SK-N-SH (cell line): Measurements from ENCODE around the gene CYB561D2. TPM values are rescaled to one million over a fixed set of nuclear protein-coding genes. Genes with fewer than 3 reads are reported as not detected.

ENCODE experiments used
- CTCF ChIA-PET: fragments of 300-600, 350-600 bp; formaldehyde crosslinking; extraction: SDS; loops from one replicate; lab custom pipeline; 2021; lab: Yijun Ruan, JAX
- POLR2A ChIA-PET: fragments of 350-600 bp; sonication (Branson Sonifier 250); formaldehyde crosslinking; extraction: SDS; loops from one replicate; lab custom pipeline; 2020; ENCODE audit warnings: antibody characterized with exemption, inconsistent platforms; lab: Yijun Ruan, JAX
- DNase-seq: peaks from one replicate; pipeline ENCODE4 v3.0.0; 2012
- H2AFZ ChIP-seq: fragments of 200-600 bp; sonication (generic); 2 replicates; pipeline ENCODE4 v1.8.1; 2016; ENCODE audit warnings: antibody characterized with exemption, mild to moderate bottlenecking, low read depth
- H3F3A ChIP-seq: fragments of 200-600 bp; sonication (generic); replicated peaks from 2 replicates; pipeline ENCODE3; 2016; ENCODE audit warnings: antibody characterized with exemption, mild to moderate bottlenecking; ENCODE audit not compliant: insufficient read depth
- H3K27ac ChIP-seq, 2 experiments: fragments of 200-500 bp in 1 of 2; fragments of 200-600 bp in 1 of 2; sonication (Bioruptor generic) in 1 of 2; sonication (generic), shearing (Covaris generic) in 1 of 2; 2 replicates each; pipeline versions ENCODE4 v1.5.1 to v1.6.1; 2014 to 2016; ENCODE audit warnings: low read depth in 2 of 2, inconsistent platforms in 1 of 2, low read length in 1 of 2, mild to moderate bottlenecking in 1 of 2, mixed read lengths in 1 of 2
- H3K27me3 ChIP-seq: fragments of 200-600 bp; sonication (generic), shearing (Covaris generic); 2 replicates; pipeline ENCODE4 v1.6.1; 2016; ENCODE audit warnings: mixed run types; ENCODE audit not compliant: insufficient read depth
- H3K36me3 ChIP-seq, 2 experiments: fragments of 200-500 bp in 1 of 2; fragments of 200-600 bp in 1 of 2; sonication (Bioruptor generic) in 1 of 2; sonication (generic) in 1 of 2; replicated peaks in 1 of 2; 2 replicates each; pipeline versions ENCODE3 to v1.5.1; 2014 to 2016; ENCODE audit warnings: low read length in 1 of 2, mild to moderate bottlenecking in 1 of 2; ENCODE audit not compliant: insufficient read depth in 2 of 2, control insufficient read depth in 1 of 2
- H3K4me1 ChIP-seq, 2 experiments: fragments of 200-500 bp in 1 of 2; fragments of 200-600 bp in 1 of 2; sonication (Bioruptor generic) in 1 of 2; sonication (generic), shearing (Covaris generic) in 1 of 2; 2 replicates each; pipeline versions ENCODE4 v1.5.1 to v1.6.1; 2014 to 2016; ENCODE audit warnings: low read depth in 1 of 2, low read length in 1 of 2, mixed run types in 1 of 2; ENCODE audit not compliant: insufficient read depth in 2 of 2, control insufficient read depth in 1 of 2
- H3K4me2 ChIP-seq: fragments of 200-600 bp; sonication (generic), shearing (Covaris generic); 2 replicates; pipeline ENCODE4 v1.6.1; 2017; ENCODE audit warnings: mixed run types
- H3K4me3 ChIP-seq, 2 experiments: fragments of 200-500 bp in 1 of 2; fragments of 200-600 bp in 1 of 2; sonication (Bioruptor generic) in 1 of 2; sonication (generic), shearing (Covaris generic) in 1 of 2; 2 replicates each; pipeline versions ENCODE4 v1.5.1 to v1.8.1; 2014 to 2016; ENCODE audit warnings: low read depth in 2 of 2, inconsistent platforms in 1 of 2, low read length in 1 of 2, mild to moderate bottlenecking in 1 of 2, mixed read lengths in 1 of 2, moderate library complexity in 1 of 2
- H3K79me2 ChIP-seq: fragments of 200-600 bp; sonication (generic); 2 replicates; pipeline ENCODE4 v1.8.1; 2017; ENCODE audit warnings: mild to moderate bottlenecking; ENCODE audit not compliant: insufficient read depth
- H3K9ac ChIP-seq: fragments of 200-600 bp; sonication (generic); 2 replicates; pipeline ENCODE4 v1.6.1; 2017; ENCODE audit warnings: mixed run types
- H3K9me2 ChIP-seq: fragments of 200-600 bp; sonication (generic); 2 replicates; pipeline ENCODE4 v1.6.1; 2017; ENCODE audit warnings: mixed run types
- H3K9me3 ChIP-seq: fragments of 200-600 bp; sonication (generic); 2 replicates; pipeline ENCODE4 v1.6.1; 2017; ENCODE audit warnings: mixed run types, mild to moderate bottlenecking, moderate library complexity
- H4K20me1 ChIP-seq: fragments of 200-600 bp; sonication (generic); 2 replicates; pipeline ENCODE4 v1.6.1; 2017; ENCODE audit warnings: mild to moderate bottlenecking, mixed run types; ENCODE audit not compliant: insufficient read depth
- GABPA ChIP-seq: IDR thresholded peaks from 2 replicates; pipeline ENCODE4 v1.4.0; 2012; ENCODE audit warnings: low read depth, mild to moderate bottlenecking
- GATA2 ChIP-seq: sonication (generic); formaldehyde crosslinking; IDR thresholded peaks from 2 replicates; pipeline ENCODE4 v1.5.0; 2020; ENCODE audit warnings: mild to moderate bottlenecking, missing genetic modification reagents
- NFIC ChIP-seq: IDR thresholded peaks from 2 replicates; pipeline ENCODE4 v1.4.0; 2012; ENCODE audit warnings: borderline replicate concordance
- NRF1 ChIP-seq: IDR thresholded peaks from 2 replicates; pipeline ENCODE4 v1.6.1; 2012; ENCODE audit warnings: low read depth, mild to moderate bottlenecking, low read length
- POLR2AphosphoS5 ChIP-seq: IDR thresholded peaks from 2 replicates; pipeline ENCODE4 v1.6.1; 2012; ENCODE audit warnings: low read depth, low read length
- RAD21 ChIP-seq: IDR thresholded peaks from 2 replicates; pipeline ENCODE4 v1.6.1; 2012; ENCODE audit warnings: mild to moderate bottlenecking, low read length
- RFX5 ChIP-seq: IDR thresholded peaks from 2 replicates; pipeline ENCODE4 v1.6.1; 2012; ENCODE audit warnings: mild to moderate bottlenecking, improper control_type of control experiment, low read length
- RXRA ChIP-seq: IDR thresholded peaks from 2 replicates; pipeline ENCODE4 v1.4.0; 2012; ENCODE audit warnings: low read depth, mild to moderate bottlenecking, borderline replicate concordance
- SIN3A ChIP-seq: IDR thresholded peaks from 2 replicates; pipeline ENCODE4 v1.6.1; 2012; ENCODE audit warnings: low read depth, mild to moderate bottlenecking, low read length, moderate library complexity, borderline replicate concordance
- SMC3 ChIP-seq: IDR thresholded peaks from 2 replicates; pipeline ENCODE4 v1.6.1; 2012; ENCODE audit warnings: low read depth, low read length, improper control_type of control experiment
- TAF1 ChIP-seq: IDR thresholded peaks from 2 replicates; pipeline ENCODE4 v1.6.1; 2012; ENCODE audit warnings: low read depth, mild to moderate bottlenecking, low read length, moderate library complexity, borderline replicate concordance
- TCF12 ChIP-seq: IDR thresholded peaks from 2 replicates; pipeline ENCODE4 v1.4.0; 2012
- TEAD4 ChIP-seq: IDR thresholded peaks from 2 replicates; pipeline ENCODE4 v1.4.0; 2012; ENCODE audit warnings: mild to moderate bottlenecking, borderline replicate concordance; ENCODE audit not compliant: insufficient read depth
- YY1 ChIP-seq: IDR thresholded peaks from 2 replicates; pipeline ENCODE4 v1.4.0; 2012; ENCODE audit warnings: low read depth, mild to moderate bottlenecking
- WGBS: methylation state at CpG from one replicate; pipeline ENCODE4 v1.1.6; 2017; ENCODE audit warnings: low lambda C conversion rate; 5-methylcytosine and 5-hydroxymethylcytosine counted together
- polyA plus RNA-seq, 3 experiments: library from polyadenylated mRNA; depleted of rRNA; stranded (reverse); fragments of >200 nt; gene quantifications; 2 replicates each; pipeline ENCODE4 v1.2.3, GENCODE V29; 2012
- TF ChIP-seq, protein P1 (sequence below): IDR thresholded peaks from 2 replicates; pipeline ENCODE4 v1.4.0; 2012; ENCODE audit warnings: low read depth, borderline replicate concordance
- TF ChIP-seq, protein P2 (sequence below): fragments of 150-350 bp; IDR thresholded peaks from 2 replicates; pipeline ENCODE4 v1.6.1; 2016; ENCODE audit warnings: mild to moderate bottlenecking, low read depth, low read length
- TF ChIP-seq, protein P3 (sequence below): IDR thresholded peaks from 2 replicates; pipeline ENCODE4 v1.6.1; 2012; ENCODE audit warnings: mild to moderate bottlenecking, low read depth, low read length, moderate library complexity
- TF ChIP-seq, protein P4 (sequence below): IDR thresholded peaks from 2 replicates; pipeline ENCODE4 v1.4.0; 2012; ENCODE audit warnings: low read depth

The CYB561D2 gene
- polyA plus RNA-seq, 1 of the 3 experiments (the other 2 are of a cell fraction) = 40.7 TPM

DNA sequence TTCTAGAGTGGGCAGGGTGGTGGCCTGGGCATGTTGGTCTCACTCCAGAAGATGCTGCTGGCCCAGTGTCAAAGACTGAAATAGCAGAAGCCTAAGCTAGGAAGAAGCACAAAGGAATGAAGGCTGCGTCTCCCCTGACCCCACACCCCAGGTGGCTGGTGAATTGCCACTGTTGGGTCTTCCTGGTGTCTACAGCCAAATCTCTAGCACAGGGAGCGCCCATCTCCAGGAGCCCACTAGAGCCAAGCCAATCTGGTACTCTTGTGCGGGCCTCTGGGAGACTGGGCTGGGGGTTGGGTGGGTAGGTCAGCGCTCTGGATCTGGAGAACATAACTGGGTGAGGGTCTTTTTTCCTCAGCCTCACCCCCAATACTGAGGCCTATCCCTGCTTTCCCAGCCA, 23.5 kb upstream of the CYB561D2 start:
- Histone ChIP-seq H3K9me2 (no peaks in the 10 kb centered on the region), H3K4me3 (peak overlapping the region; percentile 88 to 97), H3K4me2 (peak overlapping the region; percentile 87), H3K27me3 (no peaks in the 10 kb centered on the region), H3K79me2 (peaks cover 39% of the 10 kb centered on the region), H3K9ac (peak overlapping the region; percentile 77), H3K9me3 (no peaks in the 10 kb centered on the region), H2AFZ (no peak overlapping the region), H3F3A (peaks cover 37% of the 10 kb centered on the region), H3K27ac (no peak overlapping the region), H4K20me1 (no peaks in the 10 kb centered on the region), H3K4me1 (peaks cover 0 to 21% of the 10 kb centered on the region in 2 experiments; a peak in 2 of 4 replicates), H3K36me3 (peaks cover 10 to 45% of the 10 kb centered on the region in 2 experiments)
- no peak for DNase-seq
- no peak for TF ChIP-seq GATA2 (CRISPR knock-in tag)
- TF ChIP-seq, protein P1, sequence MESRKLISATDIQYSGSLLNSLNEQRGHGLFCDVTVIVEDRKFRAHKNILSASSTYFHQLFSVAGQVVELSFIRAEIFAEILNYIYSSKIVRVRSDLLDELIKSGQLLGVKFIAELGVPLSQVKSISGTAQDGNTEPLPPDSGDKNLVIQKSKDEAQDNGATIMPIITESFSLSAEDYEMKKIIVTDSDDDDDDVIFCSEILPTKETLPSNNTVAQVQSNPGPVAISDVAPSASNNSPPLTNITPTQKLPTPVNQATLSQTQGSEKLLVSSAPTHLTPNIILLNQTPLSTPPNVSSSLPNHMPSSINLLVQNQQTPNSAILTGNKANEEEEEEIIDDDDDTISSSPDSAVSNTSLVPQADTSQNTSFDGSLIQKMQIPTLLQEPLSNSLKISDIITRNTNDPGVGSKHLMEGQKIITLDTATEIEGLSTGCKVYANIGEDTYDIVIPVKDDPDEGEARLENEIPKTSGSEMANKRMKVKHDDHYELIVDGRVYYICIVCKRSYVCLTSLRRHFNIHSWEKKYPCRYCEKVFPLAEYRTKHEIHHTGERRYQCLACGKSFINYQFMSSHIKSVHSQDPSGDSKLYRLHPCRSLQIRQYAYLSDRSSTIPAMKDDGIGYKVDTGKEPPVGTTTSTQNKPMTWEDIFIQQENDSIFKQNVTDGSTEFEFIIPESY = no peak
- TF ChIP-seq NRF1 = no peak
- no peak for TF ChIP-seq SMC3
- TF ChIP-seq, protein P2, sequence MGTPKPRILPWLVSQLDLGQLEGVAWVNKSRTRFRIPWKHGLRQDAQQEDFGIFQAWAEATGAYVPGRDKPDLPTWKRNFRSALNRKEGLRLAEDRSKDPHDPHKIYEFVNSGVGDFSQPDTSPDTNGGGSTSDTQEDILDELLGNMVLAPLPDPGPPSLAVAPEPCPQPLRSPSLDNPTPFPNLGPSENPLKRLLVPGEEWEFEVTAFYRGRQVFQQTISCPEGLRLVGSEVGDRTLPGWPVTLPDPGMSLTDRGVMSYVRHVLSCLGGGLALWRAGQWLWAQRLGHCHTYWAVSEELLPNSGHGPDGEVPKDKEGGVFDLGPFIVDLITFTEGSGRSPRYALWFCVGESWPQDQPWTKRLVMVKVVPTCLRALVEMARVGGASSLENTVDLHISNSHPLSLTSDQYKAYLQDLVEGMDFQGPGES = no peak
- TF ChIP-seq RAD21 = no peak
- TF ChIP-seq TAF1 = no peak
- TF ChIP-seq TCF12 = no peak
- no peak for TF ChIP-seq NFIC
- no peak for TF ChIP-seq RXRA
- TF ChIP-seq RFX5 = no peak
- ChIA-PET POLR2A (interaction anchor here (1.2 to 2.5 kb wide), 2 partner anchors 11 to 28 kb away, joined by 5 to 38 read pairs; partner anchors contain the start of genes HYAL3 and NAA80), CTCF (interaction anchor here (1.1 to 2.3 kb wide), 7 partner anchors 9 to 135 kb away, joined by 3 to 10 read pairs (median 7); partner anchors contain the start of gene HYAL1)
- 20% methylated on average over 2 of the region's 4 CpGs for WGBS

DNA sequence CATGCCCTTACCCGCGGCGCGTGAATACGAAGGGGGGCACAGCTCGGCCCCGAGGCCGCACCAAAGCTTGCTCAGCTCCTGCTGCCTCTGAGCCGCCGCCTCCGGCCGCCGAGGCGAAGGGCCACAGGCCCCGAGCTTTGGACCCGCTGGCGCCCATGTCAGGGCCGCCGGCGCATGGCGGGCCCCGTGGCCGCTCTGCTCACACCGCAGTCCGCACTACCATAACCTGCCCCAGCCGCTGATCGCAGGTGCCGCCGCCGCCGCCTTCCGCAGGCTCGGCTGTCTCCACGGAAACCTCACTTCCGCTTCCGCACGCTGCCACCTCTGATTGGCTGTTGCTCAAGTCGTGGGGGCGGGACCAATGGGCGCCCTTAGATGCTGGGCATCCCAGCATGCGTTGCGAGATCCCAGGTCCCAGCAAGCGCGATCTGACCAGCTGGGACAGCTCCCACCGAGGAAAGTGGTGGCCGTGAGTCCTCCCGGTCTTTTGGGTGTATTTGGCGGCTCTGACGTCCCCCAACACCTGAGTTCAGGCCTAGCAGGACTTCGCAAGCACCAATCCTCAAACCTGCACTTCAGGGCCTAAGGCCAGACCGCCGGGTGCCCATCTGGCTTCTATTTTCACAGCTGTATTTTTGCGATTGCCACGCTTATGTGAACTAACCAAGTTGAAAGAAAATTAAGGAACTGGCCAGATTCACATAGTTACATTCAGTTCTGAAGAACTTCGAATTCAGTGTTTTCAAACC, 22.5 kb upstream of the CYB561D2 start, which contains the start of gene TUSC2:
TUSC2 (minus strand) TSS at position 281 of the 749 bp plus-strand sequence; CDS start at position 157, 124 bp downstream.
- DNase-seq = peak; percentile 97
- Histone ChIP-seq H3K4me2 (peak within 1 kb of the TSS; percentile 87), H3K27me3 (no peaks in the 10 kb centered on the region), H4K20me1 (no peaks in the 10 kb centered on the region), H3K27ac (peak within 1 kb of the TSS; percentile 46 to 90), H3K9ac (peak within 1 kb of the TSS; percentile 77), H2AFZ (0 out of 2 replicates have a peak within 1 kb of the TSS, but pooled peaks have one; percentile 61), H3K4me1 (peaks cover 0 to 17% of the 10 kb centered on the region in 2 experiments; a peak in 2 of 4 replicates), H3K9me2 (no peaks in the 10 kb centered on the region), H3K36me3 (peaks cover 10 to 47% of the 10 kb centered on the region in 2 experiments), H3K9me3 (no peaks in the 10 kb centered on the region), H3F3A (peaks cover 37% of the 10 kb centered on the region), H3K79me2 (peaks cover 49% of the 10 kb centered on the region), H3K4me3 (peak within 1 kb of the TSS; percentile 88 to 97)
- ChIA-PET CTCF (interaction anchor here (0.9 to 2.3 kb wide), 8 partner anchors 8 to 136 kb away, joined by 3 to 10 read pairs (median 7); partner anchors contain the start of gene HYAL1), POLR2A (interaction anchor here (0.8 to 2.5 kb wide), 6 partner anchors 10 to 241 kb away, joined by 3 to 38 read pairs (median 4); partner anchors contain the start of genes CYB561D2, HEMK1, HYAL3 and NAA80)
- 2% methylated on average over 33 of the region's 55 CpGs for WGBS
- TF ChIP-seq, protein P3, sequence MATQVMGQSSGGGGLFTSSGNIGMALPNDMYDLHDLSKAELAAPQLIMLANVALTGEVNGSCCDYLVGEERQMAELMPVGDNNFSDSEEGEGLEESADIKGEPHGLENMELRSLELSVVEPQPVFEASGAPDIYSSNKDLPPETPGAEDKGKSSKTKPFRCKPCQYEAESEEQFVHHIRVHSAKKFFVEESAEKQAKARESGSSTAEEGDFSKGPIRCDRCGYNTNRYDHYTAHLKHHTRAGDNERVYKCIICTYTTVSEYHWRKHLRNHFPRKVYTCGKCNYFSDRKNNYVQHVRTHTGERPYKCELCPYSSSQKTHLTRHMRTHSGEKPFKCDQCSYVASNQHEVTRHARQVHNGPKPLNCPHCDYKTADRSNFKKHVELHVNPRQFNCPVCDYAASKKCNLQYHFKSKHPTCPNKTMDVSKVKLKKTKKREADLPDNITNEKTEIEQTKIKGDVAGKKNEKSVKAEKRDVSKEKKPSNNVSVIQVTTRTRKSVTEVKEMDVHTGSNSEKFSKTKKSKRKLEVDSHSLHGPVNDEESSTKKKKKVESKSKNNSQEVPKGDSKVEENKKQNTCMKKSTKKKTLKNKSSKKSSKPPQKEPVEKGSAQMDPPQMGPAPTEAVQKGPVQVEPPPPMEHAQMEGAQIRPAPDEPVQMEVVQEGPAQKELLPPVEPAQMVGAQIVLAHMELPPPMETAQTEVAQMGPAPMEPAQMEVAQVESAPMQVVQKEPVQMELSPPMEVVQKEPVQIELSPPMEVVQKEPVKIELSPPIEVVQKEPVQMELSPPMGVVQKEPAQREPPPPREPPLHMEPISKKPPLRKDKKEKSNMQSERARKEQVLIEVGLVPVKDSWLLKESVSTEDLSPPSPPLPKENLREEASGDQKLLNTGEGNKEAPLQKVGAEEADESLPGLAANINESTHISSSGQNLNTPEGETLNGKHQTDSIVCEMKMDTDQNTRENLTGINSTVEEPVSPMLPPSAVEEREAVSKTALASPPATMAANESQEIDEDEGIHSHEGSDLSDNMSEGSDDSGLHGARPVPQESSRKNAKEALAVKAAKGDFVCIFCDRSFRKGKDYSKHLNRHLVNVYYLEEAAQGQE = peak; percentile 75
- TF ChIP-seq POLR2AphosphoS5 = peak; percentile 87
- no peak for TF ChIP-seq TEAD4
- peak; percentile 94 for TF ChIP-seq GABPA
- TF ChIP-seq SIN3A = peak; percentile 87; the same call in 1 of the 2 replicates
- TF ChIP-seq, protein P4, sequence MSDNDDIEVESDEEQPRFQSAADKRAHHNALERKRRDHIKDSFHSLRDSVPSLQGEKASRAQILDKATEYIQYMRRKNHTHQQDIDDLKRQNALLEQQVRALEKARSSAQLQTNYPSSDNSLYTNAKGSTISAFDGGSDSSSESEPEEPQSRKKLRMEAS = peak; percentile 64
- no peak for TF ChIP-seq YY1
- peak; percentile 74; the same call in 1 of the 2 replicates for TF ChIP-seq TAF1
- no peak for TF ChIP-seq RXRA
